D721Med (cell line): Measurements from ENCODE around the gene MED16.
"Not testable (repeated sequence)": the region's sequence is repeated elsewhere in the genome, so short reads cannot be mapped to it uniquely, and the experiment has no call there.

Experiments
- DNase-seq: peaks from one replicate; pipeline ENCODE4 v3.0.0; 2011; ENCODE audit warnings: low spot score; ENCODE audit not compliant: insufficient read length
- FAIRE-seq: peaks from 2 replicates; lab custom pipeline; 2011; peaks lifted over from hg19 to GRCh38; lab: Jason Lieb, UNC
- CTCF ChIP-seq: IDR thresholded peaks from 2 replicates; pipeline ENCODE4 v1.5.1; 2012; ENCODE audit warnings: mild to moderate bottlenecking, control low read depth; ENCODE audit not compliant: insufficient read depth; ENCODE audit errors: missing control alignments

Gene MED16

DNA sequence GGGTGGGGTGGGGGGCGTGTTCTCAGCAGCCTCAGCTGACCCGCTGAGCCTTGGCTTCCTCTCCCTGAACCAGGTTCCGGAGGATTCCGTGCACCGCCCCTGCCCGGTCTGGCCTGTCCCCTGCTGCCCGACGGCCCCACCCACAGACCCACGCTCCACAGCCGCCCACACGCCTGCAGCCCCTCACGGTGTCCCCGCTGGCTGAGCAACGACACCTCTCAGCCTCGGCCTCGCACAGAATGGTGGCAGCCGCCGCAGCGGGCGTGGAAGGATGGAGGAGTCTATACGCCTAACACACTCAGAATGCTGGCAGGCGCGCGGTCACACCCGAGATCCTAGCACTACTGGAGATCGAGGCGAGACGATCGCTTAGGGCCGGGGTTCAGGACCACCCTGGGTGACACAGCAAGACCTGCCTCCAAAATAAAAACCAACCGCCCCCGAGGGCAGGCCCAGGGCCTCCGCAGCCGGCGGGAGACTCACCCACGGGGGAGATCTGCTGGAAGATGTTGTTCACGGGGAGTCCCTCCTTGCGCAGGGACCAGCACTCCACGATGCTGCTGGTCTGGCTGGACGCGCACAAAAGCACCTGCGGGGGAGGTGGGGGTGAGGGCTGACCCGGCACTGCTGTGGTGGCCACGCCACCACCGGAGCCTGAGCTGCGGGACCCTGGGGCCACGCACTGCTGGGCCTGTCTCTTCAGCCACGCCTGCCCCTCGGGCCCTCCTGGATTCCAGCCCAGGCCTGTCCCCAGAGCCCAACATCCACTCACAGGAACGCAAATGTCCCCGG, 8.4 kb downstream of the MED16 start:
- TF ChIP-seq CTCF: no peak
- no peak for FAIRE-seq
- DNase-seq: no peak

GRCh38 chr19:883661-884211, 9.3 kb downstream of the MED16 start:
- DNase-seq (no peak), FAIRE-seq (no peak)
- no peak for TF ChIP-seq CTCF

DNA sequence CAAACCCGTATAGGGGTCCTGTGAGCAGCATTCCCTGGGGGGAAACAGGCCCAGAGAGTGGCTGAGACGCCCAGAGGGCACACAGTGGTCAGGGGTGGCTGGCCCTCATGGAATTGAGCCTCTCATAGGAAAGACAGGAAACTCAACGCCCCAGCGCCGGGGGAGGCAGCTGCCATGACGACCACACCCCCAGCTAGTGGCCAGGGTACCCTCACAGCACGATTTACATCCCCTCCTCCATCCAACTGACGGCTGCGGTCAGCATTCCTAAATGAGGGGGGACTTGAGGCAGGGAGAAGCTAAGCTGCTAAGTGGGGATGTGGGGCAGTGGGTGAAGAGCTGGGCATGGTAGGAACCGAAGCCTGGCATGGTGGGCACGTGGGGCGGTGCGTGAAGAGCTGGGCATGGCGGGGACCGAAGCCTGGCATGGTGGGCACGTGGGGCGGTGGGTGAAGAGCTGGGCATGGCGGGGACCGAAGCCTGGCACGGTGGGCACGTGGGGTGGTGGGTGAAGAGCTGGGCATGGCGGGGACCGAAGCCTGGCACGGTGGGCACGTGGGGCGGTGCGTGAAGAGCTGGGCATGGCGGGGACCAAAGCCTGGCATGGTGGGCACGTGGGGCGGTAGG, 10.0 kb downstream of the MED16 start:
- DNase-seq (no peak), FAIRE-seq (no peak)
- no peak for TF ChIP-seq CTCF

DNA sequence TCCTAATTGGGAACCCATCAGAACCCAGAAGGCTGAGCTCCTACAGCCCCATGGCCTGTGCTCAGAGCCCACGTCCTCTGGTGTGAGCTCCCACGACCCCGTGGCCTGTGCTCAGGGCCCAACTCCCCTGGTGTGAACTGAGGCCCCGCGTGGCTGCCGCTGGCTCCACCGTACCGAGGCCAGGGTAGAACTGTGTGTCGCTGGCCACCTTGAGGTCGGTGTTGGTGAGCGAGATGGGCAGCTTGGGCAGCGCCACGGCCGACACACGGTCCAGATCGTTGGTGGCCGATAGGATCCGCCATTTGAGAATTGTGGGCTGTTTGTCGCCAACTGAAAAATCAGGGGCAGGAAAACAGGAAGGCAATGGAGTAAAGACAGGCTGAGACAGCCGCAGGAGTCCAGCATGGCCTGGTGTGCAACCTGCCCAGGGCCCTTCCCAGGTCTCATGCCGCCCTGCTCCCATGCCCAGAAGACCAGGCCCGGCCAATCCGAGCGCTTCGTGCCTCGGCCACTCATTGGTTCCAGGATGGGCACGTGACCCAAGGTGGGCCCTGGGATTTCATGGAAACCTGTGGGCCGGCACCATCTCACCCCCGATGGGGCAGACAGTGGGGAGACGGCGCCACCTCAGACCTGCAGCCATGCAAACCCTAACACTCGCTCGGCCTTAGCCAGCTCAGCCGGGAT, 11.5 kb downstream of the MED16 start:
- no peak for TF ChIP-seq CTCF
- FAIRE-seq (no peak), DNase-seq (no peak)

GRCh38 chr19:879711-880438, 13.1 kb downstream of the MED16 start:
- FAIRE-seq: no peak
- no peak for DNase-seq
- TF ChIP-seq CTCF: no peak

DNA sequence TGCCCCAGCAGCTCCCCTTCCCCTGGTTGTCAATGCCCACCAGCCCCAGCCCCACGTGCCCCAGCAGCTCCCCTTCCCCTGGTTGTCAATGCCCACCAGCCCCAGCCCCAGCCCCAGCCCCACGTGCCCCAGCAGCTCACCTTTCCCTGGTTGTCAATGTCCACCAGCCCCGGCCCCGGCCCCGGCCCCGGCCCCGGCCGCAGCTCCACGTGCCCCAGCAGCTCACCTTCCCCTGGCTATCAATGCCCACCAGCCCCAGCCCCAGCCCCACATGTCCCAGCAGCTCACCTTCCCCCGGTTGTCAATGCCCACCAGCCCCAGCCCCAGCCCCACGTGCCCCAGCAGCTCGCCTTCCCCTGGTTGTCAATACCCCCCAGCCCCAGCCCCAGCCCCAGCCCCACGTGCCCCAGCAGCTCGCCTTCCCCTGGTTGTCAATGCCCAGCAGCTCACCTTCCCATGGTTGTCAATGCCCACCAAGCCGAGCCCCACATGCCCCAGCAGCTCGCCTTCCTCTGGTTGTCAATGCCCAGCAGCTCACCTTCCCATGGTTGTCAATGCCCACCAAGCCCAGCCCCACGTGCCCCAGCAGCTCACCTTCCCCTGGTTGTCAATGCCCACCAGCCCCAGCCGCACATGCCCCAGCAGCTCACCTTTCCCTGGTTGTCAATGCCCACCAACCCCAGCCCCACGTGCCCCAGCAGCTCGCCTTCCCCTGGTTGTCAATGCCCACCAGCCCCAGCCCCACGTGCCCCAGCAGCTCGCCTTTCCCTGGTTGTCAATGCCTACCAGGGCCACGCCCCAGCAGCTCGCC, 14.0 kb downstream of the MED16 start:
- not testable (repeated sequence) for FAIRE-seq, DNase-seq

DNA sequence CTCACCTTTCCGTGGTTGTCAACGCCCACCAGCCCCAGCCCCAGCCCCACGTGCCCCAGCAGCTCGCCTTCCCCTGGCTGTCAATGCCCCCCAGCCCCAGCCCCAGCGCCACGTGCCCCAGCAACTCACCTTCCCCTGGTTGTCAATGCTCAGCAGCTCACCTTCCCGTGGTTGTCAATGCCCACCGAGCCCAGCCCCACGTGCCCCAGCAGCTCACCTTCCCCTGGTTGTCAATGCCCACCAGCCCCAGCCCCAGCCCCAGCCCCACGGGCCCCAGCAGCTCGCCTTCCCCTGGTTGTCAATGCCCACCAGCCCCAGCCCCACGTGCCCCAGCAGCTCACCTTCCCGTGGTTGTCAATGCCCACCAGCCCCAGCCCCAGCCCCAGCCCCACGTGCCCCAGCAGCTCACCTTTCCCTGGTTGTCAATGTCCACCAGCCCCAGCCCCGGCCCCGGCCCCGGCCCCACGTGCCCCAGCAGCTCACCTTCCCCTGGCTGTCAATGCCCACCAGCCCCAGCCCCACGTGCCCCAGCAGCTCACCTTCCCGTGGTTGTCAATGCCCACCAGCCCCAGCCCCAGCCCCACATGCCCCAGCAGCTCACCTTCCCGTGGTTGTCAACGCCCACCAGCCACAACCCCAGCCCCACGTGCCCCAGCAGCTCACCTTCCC, 14.9 kb downstream of the MED16 start:
- not testable (repeated sequence) for DNase-seq, FAIRE-seq
